Inferior parietal cortex (tissue), 1 donor: Measurements from ENCODE around the gene LRGUK.
A peak's percentile ranks its signal among the peaks of the same experiment; 100 is the strongest.
"Not testable (repeated sequence)": the region's sequence is repeated elsewhere in the genome, so short reads cannot be mapped to it uniquely, and the experiment has no call there.

Source experiments
- DNase-seq: peaks from one replicate; pipeline ENCODE4 v3.0.0-alpha.2; 2016; ENCODE audit errors: extremely low spot score

LRGUK gene, protein sequence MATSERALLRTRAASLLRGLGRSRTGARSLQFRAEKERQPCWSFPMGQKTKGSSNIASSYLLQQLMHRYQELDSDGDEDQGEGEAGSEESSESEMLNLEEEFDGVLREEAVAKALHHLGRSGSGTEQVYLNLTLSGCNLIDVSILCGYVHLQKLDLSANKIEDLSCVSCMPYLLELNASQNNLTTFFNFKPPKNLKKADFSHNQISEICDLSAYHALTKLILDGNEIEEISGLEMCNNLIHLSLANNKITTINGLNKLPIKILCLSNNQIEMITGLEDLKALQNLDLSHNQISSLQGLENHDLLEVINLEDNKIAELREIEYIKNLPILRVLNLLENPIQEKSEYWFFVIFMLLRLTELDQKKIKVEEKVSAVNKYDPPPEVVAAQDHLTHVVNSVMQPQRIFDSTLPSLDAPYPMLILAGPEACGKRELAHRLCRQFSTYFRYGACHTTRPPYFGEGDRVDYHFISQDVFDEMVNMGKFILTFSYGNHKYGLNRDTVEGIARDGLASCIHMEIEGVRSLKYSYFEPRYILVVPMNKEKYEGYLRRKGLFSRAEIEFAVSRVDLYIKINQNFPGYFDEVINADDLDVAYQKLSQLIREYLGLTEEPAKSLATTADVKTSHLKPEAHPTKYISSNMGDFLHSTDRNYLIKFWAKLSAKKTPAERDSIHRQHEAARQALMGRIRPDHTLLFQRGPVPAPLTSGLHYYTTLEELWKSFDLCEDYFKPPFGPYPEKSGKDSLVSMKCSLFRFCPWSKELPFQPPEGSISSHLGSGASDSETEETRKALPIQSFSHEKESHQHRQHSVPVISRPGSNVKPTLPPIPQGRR

DNA sequence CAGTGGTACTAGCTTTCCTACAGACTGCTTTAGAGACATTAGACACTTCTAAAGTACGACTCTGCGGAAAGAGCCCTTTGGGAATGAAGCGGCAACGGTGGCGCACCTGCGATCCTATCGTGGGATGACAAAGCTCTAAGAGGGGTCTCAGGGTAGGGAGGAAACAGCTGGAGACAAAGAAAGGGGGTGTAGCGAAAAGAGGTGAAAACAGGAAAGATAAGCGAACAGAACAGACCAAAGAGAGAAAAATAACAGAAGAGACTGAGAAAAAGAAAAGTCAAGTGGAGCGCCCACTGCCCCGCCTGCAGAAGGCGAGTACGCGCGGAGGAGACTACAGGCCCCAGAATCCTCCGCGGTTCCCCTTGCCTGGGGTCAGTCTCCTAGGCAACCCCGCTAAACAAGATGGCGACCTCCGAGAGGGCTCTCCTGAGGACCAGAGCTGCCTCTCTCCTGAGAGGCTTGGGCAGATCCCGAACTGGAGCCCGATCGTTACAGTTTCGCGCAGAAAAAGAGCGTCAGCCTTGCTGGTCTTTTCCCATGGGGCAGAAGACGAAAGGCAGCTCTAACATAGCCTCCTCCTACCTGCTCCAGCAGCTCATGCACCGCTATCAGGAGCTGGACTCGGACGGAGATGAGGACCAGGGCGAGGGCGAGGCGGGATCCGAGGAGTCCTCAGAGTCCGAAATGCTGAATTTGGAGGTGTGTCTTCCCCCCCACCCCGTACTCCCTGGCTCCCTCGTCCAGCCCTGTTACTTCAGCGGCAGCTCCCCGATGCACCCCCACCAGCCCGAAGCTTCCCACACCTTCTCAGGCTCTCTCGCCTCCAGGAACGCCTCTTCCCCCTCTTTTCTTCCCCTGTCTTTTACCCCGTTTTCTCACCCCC is at the start of gene LRGUK:
Gene LRGUK, plus strand, starts transcription at position 375 of the 883 bp plus-strand sequence. Its CDS starts 28 bp downstream, at position 403.
- peak; percentile 78 for DNase-seq

- not testable (repeated sequence) for DNase-seq
Measured at GRCh38 chr7:134077560-134077959, 49.6 kb upstream of the LRGUK start.

- no peak for DNase-seq
Measured at GRCh38 chr7:134078991-134079390, 48.1 kb upstream of the LRGUK start.

DNA sequence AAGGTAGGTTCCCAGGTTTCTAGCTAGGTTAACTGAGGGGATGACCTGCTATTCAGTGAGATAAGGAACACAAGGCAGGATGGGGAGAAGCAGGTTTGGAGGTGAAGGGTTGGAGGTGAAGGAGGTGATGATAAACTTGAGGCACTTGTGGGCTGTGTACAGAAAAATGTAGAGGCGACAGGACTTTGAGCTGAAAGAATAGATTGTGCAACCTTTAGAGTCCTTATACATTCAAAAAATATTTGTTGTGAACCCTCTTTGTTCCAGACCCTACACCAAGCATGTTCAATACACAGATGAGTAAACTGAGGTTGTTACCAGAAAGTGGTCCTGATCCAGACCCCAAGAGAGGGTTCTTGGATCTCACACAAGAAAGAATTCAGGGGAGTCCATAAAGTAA is 45.4 kb upstream of the LRGUK start:
- no peak for DNase-seq

DNA sequence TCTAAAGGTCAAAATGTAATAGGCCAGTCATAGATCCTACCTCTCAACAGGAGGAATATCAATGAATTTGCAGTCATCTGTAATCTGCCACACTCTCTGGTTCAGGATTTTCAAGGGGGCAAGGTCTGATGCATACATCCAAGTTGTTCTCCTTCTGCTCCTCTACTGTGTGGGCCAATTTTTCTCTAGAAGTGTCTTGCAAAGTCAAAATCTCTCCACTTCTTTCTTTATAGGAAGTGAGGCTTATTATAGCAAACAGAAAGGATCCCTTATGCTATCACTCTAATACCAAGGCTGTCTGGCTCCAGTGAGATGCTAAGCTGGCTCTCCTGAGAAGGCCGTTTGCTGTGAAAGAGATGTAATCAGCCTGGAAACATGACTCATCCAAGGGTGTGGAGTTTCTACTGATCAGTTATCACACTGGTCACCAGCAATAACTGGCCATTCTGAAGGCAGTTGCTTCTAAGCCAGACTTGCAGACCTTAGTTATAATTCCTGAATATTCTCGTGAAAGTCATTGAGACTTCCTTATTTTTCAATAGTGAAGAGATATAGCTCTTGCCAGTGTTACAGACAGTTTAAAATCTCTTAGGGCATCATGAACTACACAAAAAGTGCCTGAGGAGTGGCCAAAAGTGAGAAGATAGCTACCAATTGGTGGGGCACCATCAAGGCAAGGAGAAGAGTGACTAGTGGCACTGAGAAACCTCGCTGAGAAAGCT is 43.2 kb upstream of the LRGUK start:
- peak; percentile 58 for DNase-seq

DNA sequence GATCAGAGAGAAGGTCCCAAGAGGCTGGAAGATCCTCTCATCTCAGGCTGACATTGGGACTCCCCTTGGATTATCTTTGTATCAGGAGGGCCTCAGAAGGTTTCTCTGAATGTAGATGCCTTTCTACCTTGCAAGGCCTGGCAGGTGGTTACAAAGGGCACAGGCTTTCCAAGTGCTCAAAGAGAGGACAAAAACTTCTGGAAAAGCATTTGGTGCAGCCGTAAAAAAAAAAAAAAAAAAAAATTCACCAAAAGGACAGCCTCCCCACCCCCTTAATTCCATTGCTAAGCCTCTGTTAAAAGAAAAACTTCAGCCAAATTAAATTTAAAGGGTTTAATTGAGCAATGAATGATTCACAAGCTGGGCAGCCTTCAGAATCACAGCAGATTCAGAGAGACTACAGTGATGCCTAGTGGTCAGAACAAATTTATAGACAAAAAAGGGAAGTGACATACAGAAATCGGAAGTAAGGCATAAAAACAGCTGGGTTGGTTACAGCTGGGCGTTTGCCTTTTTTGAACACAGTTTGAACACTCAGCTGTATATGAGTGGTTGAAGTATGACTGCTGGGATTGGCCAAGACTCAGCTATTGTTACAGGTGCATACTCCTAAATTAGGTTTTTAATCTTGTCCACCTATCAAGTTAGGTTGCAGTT is 42.5 kb upstream of the LRGUK start:
- DNase-seq = peak; percentile 29

GRCh38 chr7:134085311-134085710 is 41.8 kb upstream of the LRGUK start:
- peak; percentile 13 for DNase-seq

- no peak for DNase-seq
Measured at GRCh38 chr7:134086998-134087735, 40.0 kb upstream of the LRGUK start.

GRCh38 chr7:134088199-134088598 is 38.9 kb upstream of the LRGUK start:
- DNase-seq = no peak

- DNase-seq = no peak
Measured at GRCh38 chr7:134089446-134089845, 37.7 kb upstream of the LRGUK start.

- DNase-seq = no peak
Measured at GRCh38 chr7:134098072-134098471, 29.1 kb upstream of the LRGUK start.

GRCh38 chr7:134101716-134102115 is 25.4 kb upstream of the LRGUK start:
- no peak for DNase-seq

GRCh38 chr7:134104166-134104565 is 23.0 kb upstream of the LRGUK start:
- no peak for DNase-seq

DNA sequence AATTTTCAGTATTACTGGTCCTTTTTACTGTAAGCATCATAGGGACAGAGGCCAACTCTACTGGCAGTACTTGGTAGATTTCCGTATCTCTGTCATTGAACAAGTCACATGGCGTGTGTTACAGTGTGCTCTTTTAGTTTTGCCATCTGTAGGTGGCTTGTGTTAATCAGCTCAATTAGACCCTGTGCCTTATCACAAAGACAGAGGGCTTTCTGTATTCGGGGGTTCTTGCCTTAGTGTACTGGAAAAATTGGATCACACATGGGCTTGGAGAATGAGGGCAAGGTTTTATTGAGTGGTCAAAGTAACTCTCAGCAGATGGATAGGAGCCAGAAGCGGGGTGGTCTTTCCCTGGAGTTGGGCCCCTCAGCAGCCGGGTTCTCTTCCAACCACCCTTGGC is 21.3 kb upstream of the LRGUK start:
- no peak for DNase-seq

DNA sequence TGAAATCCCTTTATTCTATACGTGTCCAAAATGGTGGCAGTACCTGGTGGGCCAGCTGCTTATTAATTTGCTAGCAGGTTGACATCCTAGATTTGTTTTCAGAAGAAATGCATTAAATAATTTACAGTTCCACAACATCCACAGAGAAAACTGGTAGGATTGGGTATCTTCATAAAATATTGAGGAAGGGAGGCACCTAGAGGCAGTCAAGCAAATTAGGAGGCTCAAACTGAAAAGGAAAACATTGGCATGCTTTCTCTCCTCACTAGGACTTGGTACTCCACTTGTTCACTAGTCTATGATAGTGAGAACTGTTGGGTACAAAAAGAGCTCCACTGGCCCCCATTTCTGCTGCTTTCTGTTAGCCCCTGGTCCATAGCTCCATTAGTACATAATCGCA is 18.3 kb upstream of the LRGUK start:
- DNase-seq = no peak

DNA sequence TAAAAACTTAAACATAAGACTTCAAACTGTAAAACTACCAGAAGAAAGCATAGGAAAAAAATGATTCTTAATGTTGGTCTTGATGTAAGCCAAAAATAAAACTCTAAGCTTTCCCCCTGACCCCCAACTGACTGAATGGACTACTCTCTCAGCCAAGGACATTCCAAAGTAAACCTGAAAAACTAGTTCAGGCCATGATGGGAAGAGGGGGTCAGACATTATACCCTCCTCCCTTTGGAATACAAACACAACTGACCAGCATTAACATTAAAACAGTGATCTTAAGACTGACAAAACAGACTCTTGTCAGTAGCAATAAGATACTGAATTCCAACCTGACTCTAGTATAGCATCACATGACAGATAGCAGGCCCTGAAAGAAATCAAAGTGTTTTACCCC is 13.5 kb upstream of the LRGUK start:
- DNase-seq = no peak

- no peak for DNase-seq
Measured at GRCh38 chr7:134114992-134115391, 12.1 kb upstream of the LRGUK start.

- no peak for DNase-seq
Measured at GRCh38 chr7:134120405-134120804, 6.7 kb upstream of the LRGUK start.

DNA sequence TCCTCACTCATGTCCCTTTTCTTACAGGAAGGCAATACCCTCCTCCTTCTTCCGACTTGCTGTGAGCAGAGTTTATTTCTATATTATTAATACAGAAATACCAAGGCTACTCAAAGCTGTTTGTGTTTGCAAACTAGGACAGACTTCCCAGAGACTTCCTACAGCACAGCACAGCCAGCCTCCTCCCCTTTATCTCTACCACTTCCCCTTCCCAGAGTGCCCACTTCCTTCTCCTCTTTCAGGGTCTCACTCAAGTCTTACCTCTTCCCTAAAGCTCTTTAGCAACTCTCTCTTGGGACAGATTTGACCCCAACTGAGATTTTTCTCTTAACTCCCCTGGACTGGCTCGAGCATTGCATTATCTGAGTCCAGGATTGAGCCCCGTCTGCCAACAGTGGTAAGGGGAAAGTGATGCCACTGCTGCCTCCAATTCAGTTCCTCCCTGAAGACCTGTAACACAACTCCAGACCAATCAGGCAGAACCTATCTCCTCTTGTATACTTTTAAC is 5.5 kb upstream of the LRGUK start:
- DNase-seq = no peak

DNA sequence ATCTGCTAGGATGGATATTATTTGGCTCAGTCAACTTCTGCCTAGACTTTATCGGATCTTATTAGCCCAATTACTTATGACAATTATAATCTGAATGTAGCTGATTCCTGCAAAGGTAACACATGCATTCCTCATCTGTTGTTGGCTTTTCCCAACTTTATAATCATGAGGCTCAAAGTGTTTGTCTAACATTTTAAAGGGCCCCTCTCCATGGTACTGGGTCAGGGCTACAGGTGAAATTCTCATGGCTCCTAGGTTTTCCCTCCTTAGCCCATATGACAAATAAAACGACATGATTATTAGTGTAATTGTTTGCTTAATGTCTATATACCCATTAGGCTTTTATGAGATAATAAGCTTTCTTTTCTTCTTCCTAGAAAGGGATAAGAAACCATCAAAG is 4.2 kb upstream of the LRGUK start:
- DNase-seq = no peak
